WTC11 (cell line): Measurements from ENCODE around the gene RUNX2. TPM values are rescaled to one million over a fixed set of nuclear protein-coding genes. Genes with fewer than 3 reads are reported as not detected.

Source experiments
- ATAC-seq: fragments of 200-7000 bp; cut with Tn5 transposase; 2 replicates; pipeline ENCODE4 v1.10.0; 2021; ENCODE audit warnings: mild to moderate bottlenecking, moderate library complexity
- CTCF ChIA-PET: fragments of 300-600 bp; sonication (Branson Sonifier 250); formaldehyde crosslinking; loops from one replicate; lab custom pipeline; 2021; ENCODE audit warnings: antibody characterized with exemption; lab: Charles Lee
- POLR2A ChIA-PET: fragments of 350-600 bp; sonication (Branson Sonifier 250); formaldehyde crosslinking; loops from one replicate; lab custom pipeline; 2021; ENCODE audit warnings: antibody characterized with exemption; lab: Charles Lee
- DNase-seq: peaks from one replicate; pipeline ENCODE4 v3.0.0; 2021; ENCODE audit warnings: low spot score
- H3K27ac Mint-ChIP-seq: 2 replicates; pipeline ENCODE4 v1.8.0; 2021; ENCODE audit warnings: mixed read lengths
- H3K27me3 Mint-ChIP-seq: 2 replicates; pipeline ENCODE4 v1.8.0; 2021; ENCODE audit warnings: low read depth, mild to moderate bottlenecking, moderate library complexity, mixed read lengths
- H3K36me3 Mint-ChIP-seq: 2 replicates; pipeline ENCODE4 v1.8.0; 2021; ENCODE audit warnings: mixed read lengths
- H3K4me1 Mint-ChIP-seq: 2 replicates; pipeline ENCODE4 v1.8.0; 2022; ENCODE audit warnings: mixed read lengths
- H3K4me3 Mint-ChIP-seq: 2 replicates; pipeline ENCODE4 v1.8.0; 2021; ENCODE audit warnings: mild to moderate bottlenecking, moderate library complexity, mixed read lengths
- H3K9me3 Mint-ChIP-seq: 2 replicates; pipeline ENCODE4 v1.8.0; 2021; ENCODE audit warnings: mixed read lengths
- ATF3 ChIP-seq: sonication (generic); formaldehyde crosslinking; conservative IDR thresholded peaks from 2 replicates; pipeline ENCODE4 v1.8.1; 2022; ENCODE audit warnings: mild to moderate bottlenecking, missing genetic modification reagents
- ATF6 ChIP-seq: sonication (generic); formaldehyde crosslinking; IDR thresholded peaks from 2 replicates; pipeline ENCODE4 v1.8.1; 2023; ENCODE audit warnings: mild to moderate bottlenecking, missing genetic modification reagents
- ELF4 ChIP-seq: sonication (generic); formaldehyde crosslinking; IDR thresholded peaks from 2 replicates; pipeline ENCODE4 v1.8.1; 2022; ENCODE audit warnings: low read depth, mild to moderate bottlenecking, moderate library complexity, missing genetic modification reagents
- GABPB1 ChIP-seq: sonication (generic); formaldehyde crosslinking; IDR thresholded peaks from 2 replicates; pipeline ENCODE4 v1.8.1; 2023; ENCODE audit warnings: mild to moderate bottlenecking, missing genetic modification reagents
- GTF2I ChIP-seq: fragments of 250-450 bp; sonication (Bioruptor Pico); conservative IDR thresholded peaks from 2 replicates; pipeline ENCODE4 v1.4.0; 2021; ENCODE audit warnings: mild to moderate bottlenecking
- HMGA2 ChIP-seq: fragments of 250-450 bp; sonication (Bioruptor Pico); IDR thresholded peaks from 2 replicates; pipeline ENCODE4 v1.4.0; 2021; ENCODE audit warnings: mild to moderate bottlenecking, moderate library complexity
- KAT7 ChIP-seq: sonication (generic); formaldehyde crosslinking; IDR thresholded peaks from 2 replicates; pipeline ENCODE4 v1.8.1; 2023; ENCODE audit warnings: missing genetic modification reagents, mild to moderate bottlenecking, borderline replicate concordance
- MAX ChIP-seq: sonication (generic); formaldehyde crosslinking; IDR thresholded peaks from 2 replicates; pipeline ENCODE4 v1.8.0; 2022; ENCODE audit warnings: mild to moderate bottlenecking, missing genetic modification reagents
- MYBL2 ChIP-seq: sonication (generic); formaldehyde crosslinking; IDR thresholded peaks from 2 replicates; pipeline ENCODE4 v1.8.1; 2023; ENCODE audit warnings: mild to moderate bottlenecking, moderate library complexity, missing genetic modification reagents
- NFYB ChIP-seq: sonication (generic); formaldehyde crosslinking; conservative IDR thresholded peaks from 2 replicates; pipeline ENCODE4 v1.8.0; 2022; ENCODE audit warnings: low read depth, missing genetic modification reagents
- NR1H2 ChIP-seq: sonication (generic); formaldehyde crosslinking; IDR thresholded peaks from 2 replicates; pipeline ENCODE4 v1.9.0; 2021; ENCODE audit warnings: mild to moderate bottlenecking, moderate library complexity, missing genetic modification reagents
- TEAD1 ChIP-seq: sonication (generic); formaldehyde crosslinking; IDR thresholded peaks from 2 replicates; pipeline ENCODE4 v1.8.0; 2022; ENCODE audit warnings: mild to moderate bottlenecking, missing genetic modification reagents
- ZNF219 ChIP-seq: sonication (generic); formaldehyde crosslinking; IDR thresholded peaks from 2 replicates; pipeline ENCODE4 v1.8.0; 2023; ENCODE audit warnings: missing genetic modification reagents, mild to moderate bottlenecking, borderline replicate concordance
- ZNF423 ChIP-seq: fragments of 250-450 bp; sonication (Bioruptor Pico); IDR thresholded peaks from 2 replicates; pipeline ENCODE4 v2.1.2; 2022; ENCODE audit warnings: mild to moderate bottlenecking, moderate library complexity
- total RNA-seq: library from RNA; stranded (reverse); gene quantifications from 3 replicates; pipeline ENCODE4 v1.2.3, GENCODE V29; 2021
- TF ChIP-seq, protein P1 (sequence below): fragments of 200-600 bp; IDR thresholded peaks from 2 replicates; pipeline ENCODE4 v1.8.0; 2022; ENCODE audit warnings: antibody characterized with exemption
- TF ChIP-seq, protein P2 (sequence below): fragments of 250-450 bp; sonication (Bioruptor Pico); IDR thresholded peaks from 2 replicates; pipeline ENCODE4 v1.9.0; 2021; ENCODE audit warnings: mild to moderate bottlenecking
- TF ChIP-seq, protein P3 (sequence below): sonication (generic); formaldehyde crosslinking; IDR thresholded peaks from 2 replicates; pipeline ENCODE4 v1.8.1; 2023; ENCODE audit warnings: mild to moderate bottlenecking, missing genetic modification reagents
- TF ChIP-seq, protein P4 (sequence below): sonication (generic); formaldehyde crosslinking; IDR thresholded peaks from 2 replicates; pipeline ENCODE4 v1.8.1; 2023; ENCODE audit warnings: mild to moderate bottlenecking, missing genetic modification reagents, moderate library complexity
- TF ChIP-seq, protein P5 (sequence below): sonication (generic); formaldehyde crosslinking; IDR thresholded peaks from 2 replicates; pipeline ENCODE4 v1.8.1; 2022; ENCODE audit warnings: low read depth, missing genetic modification reagents, borderline replicate concordance

RUNX2 gene
- total RNA-seq, 1 experiment from 2014 or later = 0.28 TPM

- ATAC-seq (no peak), DNase-seq (no peak)
- POLR2A ChIA-PET = no interaction called here
- Mint-ChIP-seq H3K27ac (0 out of 2 replicates have a peak overlapping the region, but pooled peaks have one; percentile 25), H3K4me3 (no peak overlapping the region), H3K9me3 (no peaks in the 10 kb centered on the region), H3K36me3 (no peaks in the 10 kb centered on the region), H3K4me1 (no peaks in the 10 kb centered on the region), H3K27me3 (no peaks in the 10 kb centered on the region)
- TF ChIP-seq, protein P1, sequence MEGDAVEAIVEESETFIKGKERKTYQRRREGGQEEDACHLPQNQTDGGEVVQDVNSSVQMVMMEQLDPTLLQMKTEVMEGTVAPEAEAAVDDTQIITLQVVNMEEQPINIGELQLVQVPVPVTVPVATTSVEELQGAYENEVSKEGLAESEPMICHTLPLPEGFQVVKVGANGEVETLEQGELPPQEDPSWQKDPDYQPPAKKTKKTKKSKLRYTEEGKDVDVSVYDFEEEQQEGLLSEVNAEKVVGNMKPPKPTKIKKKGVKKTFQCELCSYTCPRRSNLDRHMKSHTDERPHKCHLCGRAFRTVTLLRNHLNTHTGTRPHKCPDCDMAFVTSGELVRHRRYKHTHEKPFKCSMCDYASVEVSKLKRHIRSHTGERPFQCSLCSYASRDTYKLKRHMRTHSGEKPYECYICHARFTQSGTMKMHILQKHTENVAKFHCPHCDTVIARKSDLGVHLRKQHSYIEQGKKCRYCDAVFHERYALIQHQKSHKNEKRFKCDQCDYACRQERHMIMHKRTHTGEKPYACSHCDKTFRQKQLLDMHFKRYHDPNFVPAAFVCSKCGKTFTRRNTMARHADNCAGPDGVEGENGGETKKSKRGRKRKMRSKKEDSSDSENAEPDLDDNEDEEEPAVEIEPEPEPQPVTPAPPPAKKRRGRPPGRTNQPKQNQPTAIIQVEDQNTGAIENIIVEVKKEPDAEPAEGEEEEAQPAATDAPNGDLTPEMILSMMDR = no peak
- TF ChIP-seq MYBL2 (CRISPR knock-in tag) (no peak), ATF3 (no peak), ZNF219 (CRISPR knock-in tag) (no peak), NR1H2 (CRISPR knock-in tag) (no peak), KAT7 (CRISPR knock-in tag) (no peak), HMGA2 (CRISPR knock-in tag) (no peak), GABPB1 (CRISPR knock-in tag) (no peak), ATF6 (CRISPR knock-in tag) (no peak), ELF4 (no peak), GTF2I (CRISPR knock-in tag) (no peak), NFYB (no peak), MAX (CRISPR knock-in tag) (no peak), TEAD1 (CRISPR knock-in tag) (no peak), ZNF423 (no peak)
- TF ChIP-seq, protein P2, sequence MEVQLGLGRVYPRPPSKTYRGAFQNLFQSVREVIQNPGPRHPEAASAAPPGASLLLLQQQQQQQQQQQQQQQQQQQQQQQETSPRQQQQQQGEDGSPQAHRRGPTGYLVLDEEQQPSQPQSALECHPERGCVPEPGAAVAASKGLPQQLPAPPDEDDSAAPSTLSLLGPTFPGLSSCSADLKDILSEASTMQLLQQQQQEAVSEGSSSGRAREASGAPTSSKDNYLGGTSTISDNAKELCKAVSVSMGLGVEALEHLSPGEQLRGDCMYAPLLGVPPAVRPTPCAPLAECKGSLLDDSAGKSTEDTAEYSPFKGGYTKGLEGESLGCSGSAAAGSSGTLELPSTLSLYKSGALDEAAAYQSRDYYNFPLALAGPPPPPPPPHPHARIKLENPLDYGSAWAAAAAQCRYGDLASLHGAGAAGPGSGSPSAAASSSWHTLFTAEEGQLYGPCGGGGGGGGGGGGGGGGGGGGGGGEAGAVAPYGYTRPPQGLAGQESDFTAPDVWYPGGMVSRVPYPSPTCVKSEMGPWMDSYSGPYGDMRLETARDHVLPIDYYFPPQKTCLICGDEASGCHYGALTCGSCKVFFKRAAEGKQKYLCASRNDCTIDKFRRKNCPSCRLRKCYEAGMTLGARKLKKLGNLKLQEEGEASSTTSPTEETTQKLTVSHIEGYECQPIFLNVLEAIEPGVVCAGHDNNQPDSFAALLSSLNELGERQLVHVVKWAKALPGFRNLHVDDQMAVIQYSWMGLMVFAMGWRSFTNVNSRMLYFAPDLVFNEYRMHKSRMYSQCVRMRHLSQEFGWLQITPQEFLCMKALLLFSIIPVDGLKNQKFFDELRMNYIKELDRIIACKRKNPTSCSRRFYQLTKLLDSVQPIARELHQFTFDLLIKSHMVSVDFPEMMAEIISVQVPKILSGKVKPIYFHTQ (CRISPR knock-in tag) = no peak
- TF ChIP-seq, protein P3, sequence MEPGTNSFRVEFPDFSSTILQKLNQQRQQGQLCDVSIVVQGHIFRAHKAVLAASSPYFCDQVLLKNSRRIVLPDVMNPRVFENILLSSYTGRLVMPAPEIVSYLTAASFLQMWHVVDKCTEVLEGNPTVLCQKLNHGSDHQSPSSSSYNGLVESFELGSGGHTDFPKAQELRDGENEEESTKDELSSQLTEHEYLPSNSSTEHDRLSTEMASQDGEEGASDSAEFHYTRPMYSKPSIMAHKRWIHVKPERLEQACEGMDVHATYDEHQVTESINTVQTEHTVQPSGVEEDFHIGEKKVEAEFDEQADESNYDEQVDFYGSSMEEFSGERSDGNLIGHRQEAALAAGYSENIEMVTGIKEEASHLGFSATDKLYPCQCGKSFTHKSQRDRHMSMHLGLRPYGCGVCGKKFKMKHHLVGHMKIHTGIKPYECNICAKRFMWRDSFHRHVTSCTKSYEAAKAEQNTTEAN (CRISPR knock-in tag) = no peak
- TF ChIP-seq, protein P4, sequence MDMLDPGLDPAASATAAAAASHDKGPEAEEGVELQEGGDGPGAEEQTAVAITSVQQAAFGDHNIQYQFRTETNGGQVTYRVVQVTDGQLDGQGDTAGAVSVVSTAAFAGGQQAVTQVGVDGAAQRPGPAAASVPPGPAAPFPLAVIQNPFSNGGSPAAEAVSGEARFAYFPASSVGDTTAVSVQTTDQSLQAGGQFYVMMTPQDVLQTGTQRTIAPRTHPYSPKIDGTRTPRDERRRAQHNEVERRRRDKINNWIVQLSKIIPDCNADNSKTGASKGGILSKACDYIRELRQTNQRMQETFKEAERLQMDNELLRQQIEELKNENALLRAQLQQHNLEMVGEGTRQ (CRISPR knock-in tag) = no peak
- TF ChIP-seq, protein P5, sequence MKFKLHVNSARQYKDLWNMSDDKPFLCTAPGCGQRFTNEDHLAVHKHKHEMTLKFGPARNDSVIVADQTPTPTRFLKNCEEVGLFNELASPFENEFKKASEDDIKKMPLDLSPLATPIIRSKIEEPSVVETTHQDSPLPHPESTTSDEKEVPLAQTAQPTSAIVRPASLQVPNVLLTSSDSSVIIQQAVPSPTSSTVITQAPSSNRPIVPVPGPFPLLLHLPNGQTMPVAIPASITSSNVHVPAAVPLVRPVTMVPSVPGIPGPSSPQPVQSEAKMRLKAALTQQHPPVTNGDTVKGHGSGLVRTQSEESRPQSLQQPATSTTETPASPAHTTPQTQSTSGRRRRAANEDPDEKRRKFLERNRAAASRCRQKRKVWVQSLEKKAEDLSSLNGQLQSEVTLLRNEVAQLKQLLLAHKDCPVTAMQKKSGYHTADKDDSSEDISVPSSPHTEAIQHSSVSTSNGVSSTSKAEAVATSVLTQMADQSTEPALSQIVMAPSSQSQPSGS (CRISPR knock-in tag) = no peak
- CTCF ChIA-PET = interaction anchor here (1.3 to 2.4 kb wide), 3 partner anchors 10 to 1228 kb away, joined by 3 to 14 read pairs (median 5); no protein-coding TSS in a partner anchor
These were observed 376.1 kb downstream of the RUNX2 start for GRCh38 chr6:45704056-45704800.
